Fibroblast of lung (primary cell): ENCODE measurements around the gene TPPP. TPM values are rescaled to one million over a fixed set of nuclear protein-coding genes. Genes with fewer than 3 reads are reported as not detected.
A peak's percentile ranks its signal among the peaks of the same experiment; 100 is the strongest.
"Not testable (repeated sequence)": the region's sequence is repeated elsewhere in the genome, so short reads cannot be mapped to it uniquely, and the experiment has no call there.

ENCODE experiments used
- DNase-seq, 2 donors: peaks; one replicate each; pipeline versions ENCODE4 v3.0.0 to v3.0.0-alpha.2; 2010; ENCODE audit warnings: low read depth in 2 of 2
- H2AFZ ChIP-seq: 2 replicates; pipeline ENCODE4 v1.5.1; 2012; ENCODE audit warnings: low read length, control low read depth, inconsistent platforms
- H3K27ac ChIP-seq: 2 replicates; pipeline ENCODE4 v1.5.1; 2011; ENCODE audit warnings: low read length, control low read depth; ENCODE audit not compliant: insufficient read depth
- H3K27me3 ChIP-seq: 2 replicates; pipeline ENCODE4 v1.5.1; 2011; ENCODE audit warnings: mild to moderate bottlenecking, low read length; ENCODE audit not compliant: control insufficient read depth, insufficient read depth
- H3K36me3 ChIP-seq: 2 replicates; pipeline ENCODE4 v1.5.1; 2011; ENCODE audit warnings: low read length; ENCODE audit not compliant: control insufficient read depth, insufficient read depth
- H3K4me1 ChIP-seq: 2 replicates; pipeline ENCODE4 v1.5.1; 2011; ENCODE audit warnings: low read length; ENCODE audit not compliant: control insufficient read depth, insufficient read depth; ENCODE audit errors: extremely low read depth
- H3K4me2 ChIP-seq: 2 replicates; pipeline ENCODE4 v1.5.1; 2011; ENCODE audit warnings: low read length, control low read depth; ENCODE audit not compliant: insufficient read depth; ENCODE audit errors: extremely low read depth
- H3K4me3 ChIP-seq, 4 experiments: fragments of 200-600 bp in 1 of 4; sonication (generic) in 1 of 4; replicated peaks in 1 of 4; 2 replicates each; pipeline ENCODE4 v1.5.1; 2011 to 2016; ENCODE audit warnings: low read length in 4 of 4, low read depth in 3 of 4, mild to moderate bottlenecking in 3 of 4, control low read depth in 2 of 4, inconsistent platforms in 1 of 4, mixed read lengths in 1 of 4; ENCODE audit not compliant: insufficient read depth in 1 of 4; ENCODE audit errors: control extremely low read depth in 1 of 4
- H3K79me2 ChIP-seq: 2 replicates; pipeline ENCODE4 v1.5.1; 2012; ENCODE audit warnings: mild to moderate bottlenecking, low read length, inconsistent platforms; ENCODE audit not compliant: control insufficient read depth, insufficient read depth
- H3K9ac ChIP-seq: 2 replicates; pipeline ENCODE4 v1.5.1; 2011; ENCODE audit warnings: mild to moderate bottlenecking, low read length, control low read depth; ENCODE audit not compliant: insufficient read depth
- H3K9me3 ChIP-seq: 2 replicates; pipeline ENCODE4 v1.5.1; 2012; ENCODE audit warnings: low read depth, low read length; ENCODE audit not compliant: control insufficient read depth, insufficient read depth
- H4K20me1 ChIP-seq: 2 replicates; pipeline ENCODE4 v1.5.1; 2011; ENCODE audit warnings: low read length; ENCODE audit not compliant: control insufficient read depth, insufficient read depth; ENCODE audit errors: extremely low read depth
- CTCF ChIP-seq, 2 donors: IDR thresholded peaks in 1 of 2; conservative IDR thresholded peaks in 1 of 2; 1 replicate in 1 of 2; 2 replicates in 1 of 2; pipeline ENCODE4 v1.5.1; 2011 to 2012; ENCODE audit warnings: low read length in 2 of 2, control low read depth in 1 of 2, inconsistent platforms in 1 of 2, low read depth in 1 of 2, mild to moderate bottlenecking in 1 of 2
- EZH2 ChIP-seq: IDR thresholded peaks from 2 replicates; pipeline ENCODE4 v1.5.1; 2012; ENCODE audit warnings: low read length, control low read depth, mild to moderate bottlenecking; ENCODE audit errors: missing control alignments
- polyA plus RNA-seq, 2 donors: library from polyadenylated mRNA; depleted of rRNA in 1 of 2; stranded (reverse) in 1 of 2; unstranded in 1 of 2; fragments of >200 nt; gene quantifications; 2 replicates each; pipeline ENCODE4 v1.2.1, GENCODE V29; 2011 to 2012; ENCODE audit warnings: missing spikeins in 1 of 2
- total RNA-seq: library from RNA; depleted of rRNA; stranded (reverse); fragments of >200 nt; gene quantifications from 2 replicates; pipeline ENCODE4 v1.2.1, GENCODE V29; 2014

TPPP gene
- total and polyA plus RNA-seq, 2 donors (not counting 1 experiment from before 2014, with no cell fraction given): 0.06 to 0.17 TPM

- TF ChIP-seq EZH2 (no peak), CTCF (conservative IDR thresholded peaks at IDR 0.05 in 1 of 2, IDR thresholded peaks at IDR 0.05 in 1 of 2; ENCODE audit: low read depth in 1 of 2, low read length in 2 of 2) (no peak)
- no peak overlapping the region for H3K4me2 ChIP-seq
- H3K79me2 ChIP-seq: no peaks in the 10 kb centered on the region
- no peak overlapping the region for H2AFZ ChIP-seq
- H3K36me3 ChIP-seq: peaks cover 5% of the 10 kb centered on the region
- H3K27me3 ChIP-seq: no peaks in the 10 kb centered on the region
- no peaks in the 10 kb centered on the region for H4K20me1 ChIP-seq
- no peak for DNase-seq
- no peak overlapping the region for H3K4me3 ChIP-seq
- H3K27ac ChIP-seq: no peak overlapping the region
- no peaks in the 10 kb centered on the region for H3K4me1 ChIP-seq
- no peaks in the 10 kb centered on the region for H3K9me3 ChIP-seq
- H3K9ac ChIP-seq: no peak overlapping the region
Measured at GRCh38 chr5:634191-634590, 59.0 kb downstream of the TPPP start.

DNA sequence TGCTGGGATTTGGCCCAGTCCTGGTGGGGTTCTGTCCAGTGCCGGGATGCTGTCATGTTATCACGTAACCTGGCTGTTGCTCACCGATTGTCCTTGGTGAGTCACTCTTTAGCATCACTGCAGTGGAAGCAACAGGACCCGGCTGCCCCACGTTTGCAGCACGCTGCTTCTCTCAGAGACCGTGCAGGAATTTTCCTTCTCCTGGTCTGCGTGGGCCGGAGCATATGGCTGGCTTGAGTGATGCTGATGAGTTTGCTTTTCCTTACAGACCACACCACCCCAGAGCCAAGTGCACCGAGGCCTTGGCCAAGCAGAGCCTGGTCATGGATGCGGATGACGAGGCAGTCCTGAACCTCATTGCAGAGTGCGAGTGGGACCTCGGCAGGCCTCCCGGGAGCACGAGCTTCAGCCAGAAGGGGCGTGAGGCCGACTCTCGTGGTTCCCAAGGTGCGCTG lies 59.6 kb downstream of the TPPP start:
- H3K27ac ChIP-seq: peak overlapping the region; percentile 45
- H3K9ac ChIP-seq: no peak overlapping the region
- DNase-seq: peak; percentile 20 to 80
- H3K4me3 ChIP-seq: no peak overlapping the region
- no peak overlapping the region for H2AFZ ChIP-seq
- H3K9me3 ChIP-seq: no peaks in the 10 kb centered on the region
- H3K79me2 ChIP-seq: no peaks in the 10 kb centered on the region
- peaks cover 5% of the 10 kb centered on the region for H3K36me3 ChIP-seq
- H3K4me2 ChIP-seq: no peak overlapping the region
- TF ChIP-seq EZH2: no peak
- no peak for TF ChIP-seq CTCF (conservative IDR thresholded peaks at IDR 0.05 in 1 of 2, IDR thresholded peaks at IDR 0.05 in 1 of 2; ENCODE audit: low read depth in 1 of 2, low read length in 2 of 2)
- H4K20me1 ChIP-seq: no peaks in the 10 kb centered on the region
- no peaks in the 10 kb centered on the region for H3K4me1 ChIP-seq
- H3K27me3 ChIP-seq: no peaks in the 10 kb centered on the region

DNA sequence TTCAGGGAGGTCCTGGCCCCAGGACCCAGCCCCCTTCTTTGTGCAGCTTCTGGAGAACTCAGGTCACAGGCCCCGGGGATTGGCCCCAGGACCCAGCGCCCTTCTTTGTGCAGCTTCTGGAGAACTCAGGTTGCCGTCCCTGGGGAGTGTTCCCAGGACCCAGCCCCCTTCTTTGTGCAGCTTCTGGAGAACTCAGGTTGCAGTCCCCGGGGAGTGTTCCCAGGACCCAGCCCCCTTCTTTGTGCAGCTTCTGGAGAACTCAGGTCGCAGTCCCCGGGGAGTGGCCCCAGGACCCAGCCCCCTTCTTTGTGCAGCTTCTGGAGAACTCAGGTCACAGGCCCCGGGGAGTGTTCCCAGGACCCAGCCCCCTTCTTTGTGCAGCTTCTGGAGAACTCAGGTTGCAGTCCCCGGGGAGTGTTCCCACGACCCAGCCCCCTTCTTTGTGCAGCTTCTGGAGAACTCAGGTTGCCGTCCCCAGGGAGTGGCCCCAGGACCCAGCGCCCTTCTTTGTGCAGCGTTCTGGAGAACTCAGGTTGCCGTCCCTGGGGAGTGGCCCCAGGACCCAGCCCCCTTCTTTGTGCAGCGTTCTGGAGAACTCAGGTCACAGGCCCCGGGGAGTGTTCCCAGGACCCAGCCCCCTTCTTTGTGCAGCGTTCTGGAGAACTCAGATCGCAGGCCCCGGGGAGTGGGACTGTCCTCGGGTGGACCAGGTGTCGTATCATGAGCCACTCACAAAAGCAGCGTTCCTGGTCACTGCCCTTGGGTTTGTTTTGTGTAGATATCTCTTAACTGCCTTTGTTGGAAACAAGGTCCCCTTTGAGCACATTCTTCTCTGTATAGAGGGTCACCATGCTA lies 64.6 kb downstream of the TPPP start:
- not testable (repeated sequence) for H3K9me3 ChIP-seq, H3K4me2 ChIP-seq, H3K27ac ChIP-seq, H3K9ac ChIP-seq, H3K36me3 ChIP-seq, H3K4me3 ChIP-seq, H2AFZ ChIP-seq, H3K27me3 ChIP-seq, H4K20me1 ChIP-seq, DNase-seq, H3K4me1 ChIP-seq, H3K79me2 ChIP-seq
